Thyroid gland (tissue), 4 donors: ENCODE results near the gene CAMSAP2.

Source experiments
- POLR2A ChIP-seq, 2 donors: fragments of 450-650 bp; IDR thresholded peaks; one replicate each; pipeline ENCODE4 v1.6.1; 2017; ENCODE audit warnings: antibody characterized with exemption in 2 of 2, mild to moderate bottlenecking in 2 of 2, moderate library complexity in 1 of 2
- TF ChIP-seq, protein P1 (sequence below), 6 experiments: fragments of 200-600 bp in 3 of 6; fragments of 450-650 bp in 3 of 6; sonication (generic) in 3 of 6; IDR thresholded peaks; one replicate each; pipeline ENCODE4 v1.5.1; 2016 to 2019; ENCODE audit warnings: antibody characterized with exemption in 6 of 6, mild to moderate bottlenecking in 2 of 6, inconsistent platforms in 1 of 6, moderate library complexity in 1 of 6

DNA sequence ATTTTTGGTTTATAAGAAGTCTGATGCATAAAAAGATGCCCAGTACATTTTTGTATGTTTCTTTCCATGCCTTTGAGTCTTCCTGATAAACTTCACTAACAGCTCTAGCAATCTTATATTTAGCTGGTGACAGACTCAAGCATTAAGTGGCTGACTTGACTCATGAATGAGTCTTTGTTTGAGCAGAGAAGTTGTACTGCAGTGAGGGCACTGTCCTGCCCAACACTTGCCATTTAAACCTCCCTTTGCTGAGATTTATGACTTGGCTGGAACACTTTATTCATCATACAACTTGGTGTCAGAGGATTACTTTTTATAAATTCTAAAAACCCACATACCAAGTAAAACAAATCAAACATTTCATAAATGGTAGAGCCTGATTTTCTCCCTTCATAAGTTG is 14.6 kb upstream of the CAMSAP2 start:
- TF ChIP-seq, protein P1, sequence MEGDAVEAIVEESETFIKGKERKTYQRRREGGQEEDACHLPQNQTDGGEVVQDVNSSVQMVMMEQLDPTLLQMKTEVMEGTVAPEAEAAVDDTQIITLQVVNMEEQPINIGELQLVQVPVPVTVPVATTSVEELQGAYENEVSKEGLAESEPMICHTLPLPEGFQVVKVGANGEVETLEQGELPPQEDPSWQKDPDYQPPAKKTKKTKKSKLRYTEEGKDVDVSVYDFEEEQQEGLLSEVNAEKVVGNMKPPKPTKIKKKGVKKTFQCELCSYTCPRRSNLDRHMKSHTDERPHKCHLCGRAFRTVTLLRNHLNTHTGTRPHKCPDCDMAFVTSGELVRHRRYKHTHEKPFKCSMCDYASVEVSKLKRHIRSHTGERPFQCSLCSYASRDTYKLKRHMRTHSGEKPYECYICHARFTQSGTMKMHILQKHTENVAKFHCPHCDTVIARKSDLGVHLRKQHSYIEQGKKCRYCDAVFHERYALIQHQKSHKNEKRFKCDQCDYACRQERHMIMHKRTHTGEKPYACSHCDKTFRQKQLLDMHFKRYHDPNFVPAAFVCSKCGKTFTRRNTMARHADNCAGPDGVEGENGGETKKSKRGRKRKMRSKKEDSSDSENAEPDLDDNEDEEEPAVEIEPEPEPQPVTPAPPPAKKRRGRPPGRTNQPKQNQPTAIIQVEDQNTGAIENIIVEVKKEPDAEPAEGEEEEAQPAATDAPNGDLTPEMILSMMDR (IDR thresholded peaks at IDR 0.05) = no peak
- no peak for TF ChIP-seq POLR2A (IDR thresholded peaks at IDR 0.05)
